ENCODE measurements around the gene TBC1D22A.

Gene TBC1D22A

GRCh38 chr22:46965555-46966494, 203.4 kb downstream of the TBC1D22A start:
- no peak for DNase-seq (ENCODE audit: low spot score)
- TF ChIP-seq CTCF (IDR thresholded peaks at IDR 0.05; ENCODE audit: extremely low read depth, missing control alignments): no peak

DNA sequence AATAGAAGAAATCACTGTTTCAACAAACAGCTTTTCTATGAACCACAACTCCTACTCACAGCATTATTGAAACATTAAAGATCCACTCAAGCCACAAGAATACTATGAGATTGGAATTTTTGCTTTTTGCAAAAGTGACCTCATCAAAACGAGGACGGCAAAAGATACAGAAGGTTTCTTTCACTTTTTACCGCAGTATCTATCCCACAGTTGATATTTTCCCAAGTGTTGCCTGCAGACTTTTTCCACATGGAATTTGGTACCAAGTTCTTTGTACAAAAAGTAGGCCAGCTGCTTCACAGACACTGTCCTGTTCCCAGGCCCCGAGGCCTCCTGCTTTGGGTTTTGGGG, 204.0 kb downstream of the TBC1D22A start:
- TF ChIP-seq CTCF (IDR thresholded peaks at IDR 0.05; ENCODE audit: extremely low read depth, missing control alignments): no peak
- DNase-seq (ENCODE audit: low spot score): no peak

GRCh38 chr22:46966846-46967245, 204.4 kb downstream of the TBC1D22A start:
- no peak for TF ChIP-seq CTCF (IDR thresholded peaks at IDR 0.05; ENCODE audit: extremely low read depth, missing control alignments)
- DNase-seq (ENCODE audit: low spot score): no peak

GRCh38 chr22:46967445-46968358, 205.3 kb downstream of the TBC1D22A start:
- TF ChIP-seq CTCF (IDR thresholded peaks at IDR 0.05; ENCODE audit: extremely low read depth, missing control alignments): no peak
- no peak for DNase-seq (ENCODE audit: low spot score)

DNA sequence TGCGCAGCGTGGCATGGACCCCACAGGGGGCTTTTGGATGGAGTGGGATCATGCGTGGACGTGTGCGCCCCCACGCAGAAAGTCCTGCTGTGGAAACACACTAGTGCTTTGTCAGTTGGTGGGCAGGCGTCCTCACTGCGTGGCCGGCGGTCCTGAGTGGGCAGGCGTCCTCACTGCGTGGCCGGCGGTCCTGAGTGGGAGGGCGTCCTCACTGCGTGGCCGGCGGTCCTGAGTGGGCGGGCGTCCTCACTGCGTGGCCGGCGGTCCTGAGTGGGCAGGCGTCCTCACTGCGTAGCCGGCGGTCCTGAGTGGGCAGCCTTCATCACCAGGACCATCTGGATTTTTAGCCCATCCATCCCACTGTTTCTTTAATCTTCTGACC, 205.9 kb downstream of the TBC1D22A start:
- no peak for TF ChIP-seq CTCF (IDR thresholded peaks at IDR 0.05; ENCODE audit: extremely low read depth, missing control alignments)
- no peak for DNase-seq (ENCODE audit: low spot score)

- no peak for DNase-seq (ENCODE audit: low spot score)
- TF ChIP-seq CTCF (IDR thresholded peaks at IDR 0.05; ENCODE audit: extremely low read depth, missing control alignments): no peak
Observed at GRCh38 chr22:46968848-46969247, 206.4 kb downstream of the TBC1D22A start.

GRCh38 chr22:46969491-46969890, 207.0 kb downstream of the TBC1D22A start:
- TF ChIP-seq CTCF (IDR thresholded peaks at IDR 0.05; ENCODE audit: extremely low read depth, missing control alignments): no peak

More at GRCh38 chr22:46969491-46969890, 207.0 kb downstream of the TBC1D22A start:
- DNase-seq (ENCODE audit: low spot score): peak; percentile 92
